SK-N-SH (cell line): Measurements from ENCODE around the gene WLS. TPM values are rescaled to one million over a fixed set of nuclear protein-coding genes. Genes with fewer than 3 reads are reported as not detected.

Experiments used
- CTCF ChIA-PET: fragments of 300-600, 350-600 bp; formaldehyde crosslinking; extraction: SDS; loops from one replicate; lab custom pipeline; 2021; lab: Yijun Ruan, JAX
- POLR2A ChIA-PET: fragments of 350-600 bp; sonication (Branson Sonifier 250); formaldehyde crosslinking; extraction: SDS; loops from one replicate; lab custom pipeline; 2020; ENCODE audit warnings: antibody characterized with exemption, inconsistent platforms; lab: Yijun Ruan, JAX
- DNase-seq: peaks from one replicate; pipeline ENCODE4 v3.0.0; 2012
- H2AFZ ChIP-seq: fragments of 200-600 bp; sonication (generic); 2 replicates; pipeline ENCODE4 v1.8.1; 2016; ENCODE audit warnings: antibody characterized with exemption, mild to moderate bottlenecking, low read depth
- H3F3A ChIP-seq: fragments of 200-600 bp; sonication (generic); replicated peaks from 2 replicates; pipeline ENCODE3; 2016; ENCODE audit warnings: antibody characterized with exemption, mild to moderate bottlenecking; ENCODE audit not compliant: insufficient read depth
- H3K27ac ChIP-seq, 2 experiments: fragments of 200-500 bp in 1 of 2; fragments of 200-600 bp in 1 of 2; sonication (Bioruptor generic) in 1 of 2; sonication (generic), shearing (Covaris generic) in 1 of 2; 2 replicates each; pipeline versions ENCODE4 v1.5.1 to v1.6.1; 2014 to 2016; ENCODE audit warnings: low read depth in 2 of 2, inconsistent platforms in 1 of 2, low read length in 1 of 2, mild to moderate bottlenecking in 1 of 2, mixed read lengths in 1 of 2
- H3K27me3 ChIP-seq: fragments of 200-600 bp; sonication (generic), shearing (Covaris generic); 2 replicates; pipeline ENCODE4 v1.6.1; 2016; ENCODE audit warnings: mixed run types; ENCODE audit not compliant: insufficient read depth
- H3K36me3 ChIP-seq, 2 experiments: fragments of 200-500 bp in 1 of 2; fragments of 200-600 bp in 1 of 2; sonication (Bioruptor generic) in 1 of 2; sonication (generic) in 1 of 2; replicated peaks in 1 of 2; 2 replicates each; pipeline versions ENCODE3 to v1.5.1; 2014 to 2016; ENCODE audit warnings: low read length in 1 of 2, mild to moderate bottlenecking in 1 of 2; ENCODE audit not compliant: insufficient read depth in 2 of 2, control insufficient read depth in 1 of 2
- H3K4me1 ChIP-seq, 2 experiments: fragments of 200-500 bp in 1 of 2; fragments of 200-600 bp in 1 of 2; sonication (Bioruptor generic) in 1 of 2; sonication (generic), shearing (Covaris generic) in 1 of 2; 2 replicates each; pipeline versions ENCODE4 v1.5.1 to v1.6.1; 2014 to 2016; ENCODE audit warnings: low read depth in 1 of 2, low read length in 1 of 2, mixed run types in 1 of 2; ENCODE audit not compliant: insufficient read depth in 2 of 2, control insufficient read depth in 1 of 2
- H3K4me2 ChIP-seq: fragments of 200-600 bp; sonication (generic), shearing (Covaris generic); 2 replicates; pipeline ENCODE4 v1.6.1; 2017; ENCODE audit warnings: mixed run types
- H3K4me3 ChIP-seq, 2 experiments: fragments of 200-500 bp in 1 of 2; fragments of 200-600 bp in 1 of 2; sonication (Bioruptor generic) in 1 of 2; sonication (generic), shearing (Covaris generic) in 1 of 2; 2 replicates each; pipeline versions ENCODE4 v1.5.1 to v1.8.1; 2014 to 2016; ENCODE audit warnings: low read depth in 2 of 2, inconsistent platforms in 1 of 2, low read length in 1 of 2, mild to moderate bottlenecking in 1 of 2, mixed read lengths in 1 of 2, moderate library complexity in 1 of 2
- H3K79me2 ChIP-seq: fragments of 200-600 bp; sonication (generic); 2 replicates; pipeline ENCODE4 v1.8.1; 2017; ENCODE audit warnings: mild to moderate bottlenecking; ENCODE audit not compliant: insufficient read depth
- H3K9ac ChIP-seq: fragments of 200-600 bp; sonication (generic); 2 replicates; pipeline ENCODE4 v1.6.1; 2017; ENCODE audit warnings: mixed run types
- H3K9me2 ChIP-seq: fragments of 200-600 bp; sonication (generic); 2 replicates; pipeline ENCODE4 v1.6.1; 2017; ENCODE audit warnings: mixed run types
- H3K9me3 ChIP-seq: fragments of 200-600 bp; sonication (generic); 2 replicates; pipeline ENCODE4 v1.6.1; 2017; ENCODE audit warnings: mixed run types, mild to moderate bottlenecking, moderate library complexity
- H4K20me1 ChIP-seq: fragments of 200-600 bp; sonication (generic); 2 replicates; pipeline ENCODE4 v1.6.1; 2017; ENCODE audit warnings: mild to moderate bottlenecking, mixed run types; ENCODE audit not compliant: insufficient read depth
- ELF1 ChIP-seq: IDR thresholded peaks from 2 replicates; pipeline ENCODE4 v1.4.0; 2012
- EP300 ChIP-seq, 2 experiments: IDR thresholded peaks; 2 replicates each; pipeline versions ENCODE4 v1.4.0 to v1.6.1; 2012; ENCODE audit warnings: borderline replicate concordance in 1 of 2, low read depth in 1 of 2, low read length in 1 of 2
- FOSL2 ChIP-seq: IDR thresholded peaks from 2 replicates; pipeline ENCODE4 v1.4.0; 2012; ENCODE audit warnings: low read depth, mild to moderate bottlenecking, moderate library complexity, borderline replicate concordance
- JUND ChIP-seq: IDR thresholded peaks from 2 replicates; pipeline ENCODE4 v1.4.0; 2012
- MXI1 ChIP-seq: IDR thresholded peaks from 2 replicates; pipeline ENCODE4 v1.6.1; 2012; ENCODE audit warnings: mild to moderate bottlenecking, low read depth, low read length, improper control_type of control experiment
- NFIC ChIP-seq: IDR thresholded peaks from 2 replicates; pipeline ENCODE4 v1.4.0; 2012; ENCODE audit warnings: borderline replicate concordance
- NRF1 ChIP-seq: IDR thresholded peaks from 2 replicates; pipeline ENCODE4 v1.6.1; 2012; ENCODE audit warnings: low read depth, mild to moderate bottlenecking, low read length
- RCOR1 ChIP-seq: fragments of 150-350 bp; IDR thresholded peaks from 2 replicates; pipeline ENCODE4 v1.6.1; 2017; ENCODE audit warnings: antibody characterized with exemption, low read length
- REST ChIP-seq: IDR thresholded peaks from 2 replicates; pipeline ENCODE4 v1.6.1; 2012; ENCODE audit warnings: mild to moderate bottlenecking, low read depth, low read length, moderate library complexity
- RFX5 ChIP-seq: IDR thresholded peaks from 2 replicates; pipeline ENCODE4 v1.6.1; 2012; ENCODE audit warnings: mild to moderate bottlenecking, improper control_type of control experiment, low read length
- RXRA ChIP-seq: IDR thresholded peaks from 2 replicates; pipeline ENCODE4 v1.4.0; 2012; ENCODE audit warnings: low read depth, mild to moderate bottlenecking, borderline replicate concordance
- SMC3 ChIP-seq: IDR thresholded peaks from 2 replicates; pipeline ENCODE4 v1.6.1; 2012; ENCODE audit warnings: low read depth, low read length, improper control_type of control experiment
- TCF12 ChIP-seq: IDR thresholded peaks from 2 replicates; pipeline ENCODE4 v1.4.0; 2012
- TEAD4 ChIP-seq: IDR thresholded peaks from 2 replicates; pipeline ENCODE4 v1.4.0; 2012; ENCODE audit warnings: mild to moderate bottlenecking, borderline replicate concordance; ENCODE audit not compliant: insufficient read depth
- YY1 ChIP-seq: IDR thresholded peaks from 2 replicates; pipeline ENCODE4 v1.4.0; 2012; ENCODE audit warnings: low read depth, mild to moderate bottlenecking
- WGBS: methylation state at CpG from one replicate; pipeline ENCODE4 v1.1.6; 2017; ENCODE audit warnings: low lambda C conversion rate; 5-methylcytosine and 5-hydroxymethylcytosine counted together
- polyA plus RNA-seq, 3 experiments: library from polyadenylated mRNA; depleted of rRNA; stranded (reverse); fragments of >200 nt; gene quantifications; 2 replicates each; pipeline ENCODE4 v1.2.3, GENCODE V29; 2012
- TF ChIP-seq, protein P1 (sequence below): IDR thresholded peaks from 2 replicates; pipeline ENCODE4 v1.4.0; 2012; ENCODE audit warnings: low read depth, borderline replicate concordance
- TF ChIP-seq, protein P2 (sequence below): IDR thresholded peaks from 2 replicates; pipeline ENCODE4; 2012
- TF ChIP-seq, protein P3 (sequence below): fragments of 200-600 bp; sonication (generic); IDR thresholded peaks from 2 replicates; pipeline ENCODE4 v1.6.1; 2017; ENCODE audit warnings: antibody characterized with exemption, mild to moderate bottlenecking, moderate library complexity

WLS gene
- polyA plus RNA-seq, 1 of the 3 experiments (the other 2 are of a cell fraction): 69.0 TPM

- TF ChIP-seq FOSL2 (no peak), RXRA (no peak)
- TF ChIP-seq, all 33 proteins: peak for 0
Measured at GRCh38 chr1:68103011-68103545, 129.2 kb downstream of the WLS start (continued).

DNA sequence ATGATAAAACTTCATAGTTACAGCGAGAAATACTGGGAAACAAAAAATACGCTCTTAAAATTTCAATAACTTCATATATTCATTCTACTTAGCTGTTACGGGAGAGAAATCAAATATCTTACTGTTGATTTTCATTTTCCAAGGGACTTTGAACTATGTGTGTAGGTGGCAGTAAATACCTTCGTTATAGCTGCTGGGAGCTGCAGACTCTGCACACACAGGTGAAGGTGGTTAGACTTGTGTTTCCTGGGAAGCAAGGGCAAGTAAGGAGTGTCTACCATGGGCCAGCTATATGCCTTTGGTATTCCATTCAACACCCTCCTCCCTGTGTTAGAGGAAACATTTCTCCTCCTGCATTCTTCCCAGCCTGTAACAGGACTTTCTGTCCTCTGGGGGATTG, 130.5 kb downstream of the WLS start:
- H3F3A ChIP-seq: no peaks in the 10 kb centered on the region
- POLR2A ChIA-PET: no interaction called here
- no peak for TF ChIP-seq RXRA
- no peak for TF ChIP-seq TCF12
- TF ChIP-seq, protein P1, sequence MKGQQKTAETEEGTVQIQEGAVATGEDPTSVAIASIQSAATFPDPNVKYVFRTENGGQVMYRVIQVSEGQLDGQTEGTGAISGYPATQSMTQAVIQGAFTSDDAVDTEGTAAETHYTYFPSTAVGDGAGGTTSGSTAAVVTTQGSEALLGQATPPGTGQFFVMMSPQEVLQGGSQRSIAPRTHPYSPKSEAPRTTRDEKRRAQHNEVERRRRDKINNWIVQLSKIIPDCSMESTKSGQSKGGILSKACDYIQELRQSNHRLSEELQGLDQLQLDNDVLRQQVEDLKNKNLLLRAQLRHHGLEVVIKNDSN: no peak
- TF ChIP-seq TEAD4: no peak
- no peak for TF ChIP-seq REST
- TF ChIP-seq RFX5: no peak
- no peak for TF ChIP-seq NRF1
- no peak for TF ChIP-seq JUND
- no peak for TF ChIP-seq SMC3
- TF ChIP-seq YY1: no peak
- TF ChIP-seq, protein P2, sequence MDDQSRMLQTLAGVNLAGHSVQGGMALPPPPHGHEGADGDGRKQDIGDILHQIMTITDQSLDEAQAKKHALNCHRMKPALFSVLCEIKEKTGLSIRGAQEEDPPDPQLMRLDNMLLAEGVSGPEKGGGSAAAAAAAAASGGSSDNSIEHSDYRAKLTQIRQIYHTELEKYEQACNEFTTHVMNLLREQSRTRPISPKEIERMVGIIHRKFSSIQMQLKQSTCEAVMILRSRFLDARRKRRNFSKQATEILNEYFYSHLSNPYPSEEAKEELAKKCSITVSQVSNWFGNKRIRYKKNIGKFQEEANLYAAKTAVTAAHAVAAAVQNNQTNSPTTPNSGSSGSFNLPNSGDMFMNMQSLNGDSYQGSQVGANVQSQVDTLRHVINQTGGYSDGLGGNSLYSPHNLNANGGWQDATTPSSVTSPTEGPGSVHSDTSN: no peak
- no peak for TF ChIP-seq RCOR1
- no peak for TF ChIP-seq EP300 (IDR thresholded peaks at IDR 0.05; ENCODE audit: borderline replicate concordance in 1 of 2, low read depth in 1 of 2, low read length in 1 of 2)
- no peak for TF ChIP-seq NFIC
- no peak for TF ChIP-seq MXI1
- no peak for TF ChIP-seq ELF1
- TF ChIP-seq, protein P3, sequence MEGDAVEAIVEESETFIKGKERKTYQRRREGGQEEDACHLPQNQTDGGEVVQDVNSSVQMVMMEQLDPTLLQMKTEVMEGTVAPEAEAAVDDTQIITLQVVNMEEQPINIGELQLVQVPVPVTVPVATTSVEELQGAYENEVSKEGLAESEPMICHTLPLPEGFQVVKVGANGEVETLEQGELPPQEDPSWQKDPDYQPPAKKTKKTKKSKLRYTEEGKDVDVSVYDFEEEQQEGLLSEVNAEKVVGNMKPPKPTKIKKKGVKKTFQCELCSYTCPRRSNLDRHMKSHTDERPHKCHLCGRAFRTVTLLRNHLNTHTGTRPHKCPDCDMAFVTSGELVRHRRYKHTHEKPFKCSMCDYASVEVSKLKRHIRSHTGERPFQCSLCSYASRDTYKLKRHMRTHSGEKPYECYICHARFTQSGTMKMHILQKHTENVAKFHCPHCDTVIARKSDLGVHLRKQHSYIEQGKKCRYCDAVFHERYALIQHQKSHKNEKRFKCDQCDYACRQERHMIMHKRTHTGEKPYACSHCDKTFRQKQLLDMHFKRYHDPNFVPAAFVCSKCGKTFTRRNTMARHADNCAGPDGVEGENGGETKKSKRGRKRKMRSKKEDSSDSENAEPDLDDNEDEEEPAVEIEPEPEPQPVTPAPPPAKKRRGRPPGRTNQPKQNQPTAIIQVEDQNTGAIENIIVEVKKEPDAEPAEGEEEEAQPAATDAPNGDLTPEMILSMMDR: no peak
- CTCF ChIA-PET: interaction anchor here (1.0 to 2.7 kb wide), 5 partner anchors 15 to 335 kb away, joined by 3 to 16 read pairs (median 6); no protein-coding TSS in a partner anchor
- H4K20me1 ChIP-seq: no peaks in the 10 kb centered on the region
- no peaks in the 10 kb centered on the region for H3K9me3 ChIP-seq
- no peaks in the 10 kb centered on the region for H3K9me2 ChIP-seq
- no peak for DNase-seq
- 90% methylated on average over 4 of the region's 4 CpGs for WGBS
- no peak overlapping the region for H3K4me3 ChIP-seq
- no peak overlapping the region for H3K4me2 ChIP-seq
- no peaks in the 10 kb centered on the region for H3K79me2 ChIP-seq
- peaks cover 0 to 11% of the 10 kb centered on the region in 2 experiments; a peak in 2 of 4 replicates for H3K4me1 ChIP-seq
- H2AFZ ChIP-seq: no peak overlapping the region
- H3K36me3 ChIP-seq: no peaks in the 10 kb centered on the region
- no peaks in the 10 kb centered on the region for H3K27me3 ChIP-seq
- H3K27ac ChIP-seq: no peak overlapping the region
- no peak overlapping the region for H3K9ac ChIP-seq
